Endodermal cell (in vitro differentiated cells): ENCODE data around the gene GSAP. TPM values are rescaled to one million over a fixed set of nuclear protein-coding genes. Genes with fewer than 3 reads are reported as not detected.

Experiments used
- DNase-seq: peaks from one replicate; pipeline ENCODE4 v3.0.0-alpha.2; 2017
- H3K27ac ChIP-seq: 2 replicates; pipeline ENCODE4 v1.5.1; 2013; ENCODE audit warnings: mild to moderate bottlenecking, low read depth, low read length, moderate library complexity
- H3K27me3 ChIP-seq: 2 replicates; pipeline ENCODE4 v1.6.1; 2013; ENCODE audit warnings: mild to moderate bottlenecking, low read length, moderate library complexity; ENCODE audit not compliant: insufficient read depth, control insufficient read depth, poor library complexity, severe bottlenecking
- H3K36me3 ChIP-seq: 2 replicates; pipeline ENCODE4 v1.7.0; 2013; ENCODE audit warnings: mild to moderate bottlenecking, low read length, moderate library complexity; ENCODE audit not compliant: control insufficient read depth, insufficient read depth
- H3K4me1 ChIP-seq: one replicate; pipeline ENCODE4 v1.7.0; 2013; ENCODE audit warnings: low read length; ENCODE audit not compliant: control insufficient read depth, insufficient read depth
- H3K4me3 ChIP-seq: 2 replicates; pipeline ENCODE4 v1.5.1; 2013; ENCODE audit warnings: mild to moderate bottlenecking, low read length, moderate library complexity
- H3K9ac ChIP-seq: 2 replicates; pipeline ENCODE4 v1.6.1; 2013; ENCODE audit warnings: mild to moderate bottlenecking, low read length, moderate library complexity; ENCODE audit not compliant: poor library complexity, severe bottlenecking; ENCODE audit errors: extremely low read depth
- H3K9me3 ChIP-seq: 2 replicates; pipeline ENCODE4 v1.6.1; 2013; ENCODE audit warnings: mild to moderate bottlenecking, low read length, moderate library complexity; ENCODE audit not compliant: control insufficient read depth
- H3K27ac Mint-ChIP-seq: 2 replicates; pipeline ENCODE4 v1.8.0; 2020; ENCODE audit warnings: mixed read lengths
- H3K27me3 Mint-ChIP-seq: 2 replicates; pipeline ENCODE4 v1.8.0; 2021; ENCODE audit warnings: mild to moderate bottlenecking, mixed read lengths; ENCODE audit not compliant: insufficient read depth
- H3K36me3 Mint-ChIP-seq: 2 replicates; pipeline ENCODE4 v1.8.0; 2020; ENCODE audit warnings: low read depth, mixed read lengths
- H3K4me1 Mint-ChIP-seq: 2 replicates; pipeline ENCODE4 v1.8.0; 2020; ENCODE audit warnings: mixed read lengths
- H3K4me3 Mint-ChIP-seq: 2 replicates; pipeline ENCODE4 v1.8.0; 2020; ENCODE audit warnings: mild to moderate bottlenecking, moderate library complexity, mixed read lengths
- H3K9me3 Mint-ChIP-seq: 2 replicates; pipeline ENCODE4 v1.8.0; 2020; ENCODE audit warnings: mild to moderate bottlenecking, mixed read lengths
- CTCF ChIP-seq: fragments of 200-600 bp; sonication (generic); conservative IDR thresholded peaks from 2 replicates; pipeline ENCODE4 v1.5.0; 2021; ENCODE audit warnings: antibody characterized with exemption, mild to moderate bottlenecking
- WGBS, 2 experiments: methylation state at CpG; one replicate each; pipeline versions ENCODE4 v1.1.5 to v1.1.7; 2013; ENCODE audit warnings: missing lambda C conversion rate in 2 of 2, mixed read lengths in 1 of 2; ENCODE audit not compliant: insufficient coverage in 1 of 2, insufficient read length in 1 of 2; 5-methylcytosine and 5-hydroxymethylcytosine counted together
- total RNA-seq, 2 donors: library from RNA; stranded (reverse); fragmentation: NEBNext Ultra II Directional in 1 of 2; extraction: Animal tissue kit (Norgen Biotek cat#: 25700) in 1 of 2; gene quantifications; 2 replicates in 1 of 2; 3 replicates in 1 of 2; pipeline ENCODE4 v1.2.1, GENCODE V29; 2021

Gene GSAP
- total RNA-seq, 2 donors from 2014 or later = 0.82 to 0.90 TPM

DNA sequence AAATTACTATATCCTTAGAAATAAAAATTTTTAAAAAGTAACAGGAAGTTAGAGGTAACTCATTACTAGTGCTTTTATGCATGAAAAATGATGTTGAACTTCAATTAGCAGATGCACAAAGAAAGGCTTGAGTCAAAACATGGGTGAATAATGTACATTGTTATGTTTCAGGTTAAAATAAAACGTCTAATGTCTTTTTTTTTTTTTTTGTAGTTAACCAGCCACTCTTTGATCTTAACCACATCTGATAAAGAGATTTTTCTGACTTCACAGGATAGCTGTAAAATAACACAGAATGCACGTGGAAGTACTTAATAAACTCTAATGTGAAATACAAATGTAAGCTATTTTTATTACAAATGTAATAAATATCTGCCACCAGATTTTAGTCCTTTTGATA lies 61.7 kb downstream of the GSAP start:
- H3K4me3 Mint-ChIP-seq = no peak overlapping the region
- TF ChIP-seq CTCF = no peak

GRCh38 chr7:77353911-77354310 lies 62.2 kb downstream of the GSAP start:
- H3K9me3 ChIP-seq = no peaks in the 10 kb centered on the region
- no peaks in the 10 kb centered on the region for H3K27me3 ChIP-seq
- no peak overlapping the region for H3K9ac ChIP-seq
- no peak for TF ChIP-seq CTCF
- DNase-seq = peak; percentile 52
- H3K9me3 Mint-ChIP-seq = no peaks in the 10 kb centered on the region
- no peaks in the 10 kb centered on the region for H3K36me3 Mint-ChIP-seq
- no peaks in the 10 kb centered on the region for H3K36me3 ChIP-seq
- H3K27me3 Mint-ChIP-seq = no peaks in the 10 kb centered on the region
- H3K4me3 ChIP-seq = no peak overlapping the region
- H3K4me3 Mint-ChIP-seq = no peak overlapping the region
- H3K4me1 Mint-ChIP-seq = peaks cover 15% of the 10 kb centered on the region
- H3K27ac Mint-ChIP-seq = no peak overlapping the region
- H3K27ac ChIP-seq = no peak overlapping the region
- no peaks in the 10 kb centered on the region for H3K4me1 ChIP-seq
- 73 to 91% methylated on average over 1 to 6 of the region's 6 CpGs for WGBS, 2 experiments

More for the DNA sequence above, 61.7 kb downstream of the GSAP start:
- Histone ChIP-seq H3K9ac (no peak overlapping the region), H3K27ac (no peak overlapping the region), H3K36me3 (no peaks in the 10 kb centered on the region), H3K4me1 (no peaks in the 10 kb centered on the region), H3K9me3 (no peaks in the 10 kb centered on the region), H3K27me3 (no peaks in the 10 kb centered on the region), H3K4me3 (no peak overlapping the region)
- Mint-ChIP-seq H3K27ac (no peak overlapping the region), H3K36me3 (no peaks in the 10 kb centered on the region), H3K9me3 (no peaks in the 10 kb centered on the region), H3K4me1 (peaks cover 11% of the 10 kb centered on the region), H3K27me3 (no peaks in the 10 kb centered on the region)
- no peak for DNase-seq
- WGBS, 2 experiments = 96% methylated on average over 2 of the region's 2 CpGs; no CpG with 5 or more reads in 1 of the 2 experiments

DNA sequence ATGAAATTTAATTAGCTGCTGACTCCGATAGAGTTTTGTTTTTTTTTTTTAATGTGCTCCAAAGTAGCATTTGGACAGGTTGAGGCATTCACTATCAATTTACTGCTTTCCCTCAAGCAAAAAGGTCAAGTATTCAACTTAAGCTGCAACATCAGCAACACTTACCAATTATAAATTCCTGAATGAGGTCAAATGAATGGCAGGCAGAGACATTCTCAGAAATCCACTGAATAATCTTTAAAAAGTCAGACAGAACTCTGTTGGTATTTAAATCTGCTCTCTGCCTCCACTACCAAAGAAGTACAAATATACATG lies 62.8 kb downstream of the GSAP start:
- Histone ChIP-seq H3K27ac (no peak overlapping the region), H3K36me3 (no peaks in the 10 kb centered on the region), H3K4me1 (no peaks in the 10 kb centered on the region), H3K4me3 (no peak overlapping the region), H3K27me3 (no peaks in the 10 kb centered on the region), H3K9me3 (no peaks in the 10 kb centered on the region), H3K9ac (no peak overlapping the region)
- DNase-seq = no peak
- WGBS, 2 experiments = 93% methylated on average over 1 of the region's 1 CpG; no CpG with 5 or more reads in 1 of the 2 experiments
- Mint-ChIP-seq H3K36me3 (no peaks in the 10 kb centered on the region), H3K9me3 (no peaks in the 10 kb centered on the region), H3K27ac (no peak overlapping the region), H3K4me1 (peaks cover 20% of the 10 kb centered on the region), H3K4me3 (no peak overlapping the region), H3K27me3 (no peaks in the 10 kb centered on the region)
- no peak for TF ChIP-seq CTCF
